Stimulated activated CD4-positive, alpha-beta T cell treated with anti-CD3 and anti-CD28 coated beads, TNF-alpha, amount 100 ng/mL, for 1 hour (primary cell): ENCODE results near the gene ARHGAP11A.
"Not testable (repeated sequence)": the region's sequence is repeated elsewhere in the genome, so short reads cannot be mapped to it uniquely, and the experiment has no call there.

Experiments used
- DNase-seq, 3 donors: peaks; one replicate each; pipeline ENCODE4 v3.0.0-alpha.2; 2020; ENCODE audit warnings: low read depth in 3 of 3, low spot score in 1 of 3

Gene ARHGAP11A

GRCh38 chr15:32615051-32615870 lies at the start of gene ARHGAP11A:
TSS of gene ARHGAP11A (plus strand) at chr15:32615504. CDS start at chr15:32616212, 708 bp downstream.
- peak; percentile 49 to 64 (median 52) for DNase-seq

GRCh38 chr15:32568988-32569387 lies 46.3 kb upstream of the ARHGAP11A start:
- not testable (repeated sequence) for DNase-seq

GRCh38 chr15:32578482-32578881 lies 36.8 kb upstream of the ARHGAP11A start:
- DNase-seq = not testable (repeated sequence)

- DNase-seq = not testable (repeated sequence)
These were observed 29.5 kb upstream of the ARHGAP11A start for GRCh38 chr15:32585844-32586243.

GRCh38 chr15:32593151-32593550 lies 22.2 kb upstream of the ARHGAP11A start, which contains the start of gene GOLGA8N:
TSS of gene GOLGA8N (plus strand) at chr15:32593456.
- DNase-seq = not testable (repeated sequence)

- not testable (repeated sequence) for DNase-seq
These were observed 5.8 kb upstream of the ARHGAP11A start for GRCh38 chr15:32609518-32609917.

GRCh38 chr15:32610719-32611118 lies 4.6 kb upstream of the ARHGAP11A start:
- DNase-seq = not testable (repeated sequence)

GRCh38 chr15:32614712-32615050 lies 623 bp upstream of the ARHGAP11A start:
- not testable (repeated sequence) for DNase-seq

- DNase-seq = not testable (repeated sequence)
These were observed 645 bp downstream of the ARHGAP11A start for GRCh38 chr15:32615871-32616426.

GRCh38 chr15:32636410-32636809 lies 21.1 kb downstream of the ARHGAP11A start:
- no peak for DNase-seq

GRCh38 chr15:32636908-32637567 lies 21.7 kb downstream of the ARHGAP11A start:
- no peak for DNase-seq

- no peak for DNase-seq
These were observed 22.4 kb downstream of the ARHGAP11A start for GRCh38 chr15:32637704-32638103.

GRCh38 chr15:32641517-32642059 lies 26.3 kb downstream of the ARHGAP11A start, which contains the start of gene SCG5:
TSS of gene SCG5 (plus strand) at chr15:32641710. CDS start at chr15:32643593, 1,883 bp downstream.
- no peak for DNase-seq

- no peak for DNase-seq
These were observed 27.5 kb downstream of the ARHGAP11A start for GRCh38 chr15:32642667-32643435.

GRCh38 chr15:32643907-32644445 lies 28.7 kb downstream of the ARHGAP11A start:
- DNase-seq = no peak

GRCh38 chr15:32646291-32646690 lies 31.0 kb downstream of the ARHGAP11A start:
- DNase-seq = no peak

GRCh38 chr15:32649342-32649741 lies 34.0 kb downstream of the ARHGAP11A start:
- DNase-seq = no peak

- DNase-seq = peak in 2 of 3 donors; percentile 4 to 9
These were observed 36.0 kb downstream of the ARHGAP11A start for GRCh38 chr15:32651229-32651837.

GRCh38 chr15:32652178-32652577 lies 36.9 kb downstream of the ARHGAP11A start:
- DNase-seq = no peak

GRCh38 chr15:32656091-32656490 lies 40.8 kb downstream of the ARHGAP11A start:
- no peak for DNase-seq
